GM19025 (cell line): ENCODE data around the gene STRC.
"Not testable (repeated sequence)": the region's sequence is repeated elsewhere in the genome, so short reads cannot be mapped to it uniquely, and the experiment has no call there.

Experiments used
- ATAC-seq: cut with Tn5 transposase; IDR thresholded peaks from one replicate; pipeline ENCODE4 v1.9.1; 2021; ENCODE audit warnings: mild to moderate bottlenecking, low read depth, moderate library complexity; ENCODE audit not compliant: unreplicated experiment

Gene STRC

GRCh38 chr15:43566615-43567014 is 52.0 kb downstream of the STRC start:
- not testable (repeated sequence) for ATAC-seq

GRCh38 chr15:43563793-43564192 is 54.8 kb downstream of the STRC start:
- not testable (repeated sequence) for ATAC-seq

GRCh38 chr15:43562753-43563152 is 55.8 kb downstream of the STRC start:
- not testable (repeated sequence) for ATAC-seq

GRCh38 chr15:43552986-43553385 is 65.6 kb downstream of the STRC start:
- no peak for ATAC-seq

GRCh38 chr15:43552256-43552655 is 66.3 kb downstream of the STRC start:
- ATAC-seq = no peak

GRCh38 chr15:43550527-43551363 is 67.9 kb downstream of the STRC start:
- no peak for ATAC-seq
